GM21723 (cell line): ENCODE measurements around the gene IQGAP2.

Experiments
- ATAC-seq: cut with Tn5 transposase; IDR thresholded peaks from one replicate; pipeline ENCODE4 v1.9.1; 2021; ENCODE audit warnings: mild to moderate bottlenecking, moderate library complexity; ENCODE audit not compliant: unreplicated experiment

Gene IQGAP2

GRCh38 chr5:76473009-76473336 is 69.9 kb downstream of the IQGAP2 start:
- ATAC-seq: no peak

GRCh38 chr5:76473661-76474060 is 70.6 kb downstream of the IQGAP2 start:
- no peak for ATAC-seq

GRCh38 chr5:76474377-76474776 is 71.3 kb downstream of the IQGAP2 start:
- ATAC-seq: no peak

- no peak for ATAC-seq
Measured at GRCh38 chr5:76475385-76475784, 72.3 kb downstream of the IQGAP2 start.

DNA sequence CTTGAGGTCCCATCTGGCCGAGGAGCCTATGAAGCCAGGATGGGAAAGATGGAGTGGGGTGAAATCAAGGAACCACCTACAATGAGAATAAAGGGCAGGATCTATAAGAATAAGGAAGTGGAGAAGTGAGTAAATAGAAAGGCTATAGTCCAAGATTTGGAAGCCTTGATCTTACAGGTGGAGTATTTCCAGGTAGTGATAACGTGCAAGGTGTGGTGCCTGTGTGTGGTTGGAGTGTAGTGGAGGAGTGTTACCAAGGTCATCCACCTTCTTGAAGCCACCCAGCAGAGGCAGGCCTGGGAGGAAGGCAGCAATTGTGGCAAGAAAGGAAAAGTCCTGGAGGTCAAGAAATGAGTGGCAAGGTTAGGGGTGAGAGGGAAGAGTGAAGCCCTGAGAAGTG is 72.9 kb downstream of the IQGAP2 start:
- no peak for ATAC-seq

DNA sequence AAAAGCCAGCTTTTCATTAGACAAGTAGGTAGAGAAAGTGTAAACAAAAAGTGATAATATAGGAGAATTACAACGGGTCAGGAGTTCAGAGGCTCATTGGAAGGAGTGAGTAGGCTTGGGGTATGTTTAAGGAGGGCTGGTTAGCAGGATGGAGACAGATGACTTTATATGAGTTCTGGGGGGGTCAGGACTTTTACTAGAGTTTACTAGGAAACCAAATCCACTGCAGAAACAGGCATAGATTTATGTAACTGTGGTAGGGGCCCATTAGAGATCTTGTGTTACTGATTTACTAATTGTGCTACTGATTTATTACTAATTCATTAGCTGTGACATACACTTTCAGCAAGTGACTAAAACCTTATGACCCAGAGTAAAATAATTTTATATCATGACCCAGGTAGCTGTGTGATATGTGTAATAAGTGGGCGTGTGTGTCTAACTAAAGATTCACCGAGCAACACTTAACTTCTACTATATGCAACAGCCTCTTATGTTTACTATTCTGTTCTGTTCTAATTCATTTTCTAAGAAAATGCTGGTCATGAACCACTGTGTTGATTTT is 73.5 kb downstream of the IQGAP2 start:
- ATAC-seq: no peak

GRCh38 chr5:76477061-76477460 is 74.0 kb downstream of the IQGAP2 start:
- no peak for ATAC-seq

DNA sequence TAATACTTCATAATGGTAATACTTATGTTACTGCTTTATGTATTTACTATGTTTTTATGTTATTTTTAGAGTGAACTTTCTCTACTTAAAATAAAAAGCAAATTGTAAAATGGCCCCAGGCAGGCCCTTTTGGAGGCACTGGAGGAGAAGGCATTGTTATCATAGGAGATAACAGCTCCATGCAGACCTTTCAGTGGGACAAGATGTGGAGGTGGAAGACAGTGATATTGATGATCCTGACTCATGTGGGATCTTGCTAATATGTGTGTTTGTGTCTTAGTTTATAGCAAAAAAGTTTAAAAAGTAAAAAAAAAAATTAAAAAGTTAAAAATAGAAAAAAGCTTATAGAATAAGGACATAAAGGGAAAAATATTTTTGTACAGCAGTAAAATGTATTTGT is 74.5 kb downstream of the IQGAP2 start:
- no peak for ATAC-seq

DNA sequence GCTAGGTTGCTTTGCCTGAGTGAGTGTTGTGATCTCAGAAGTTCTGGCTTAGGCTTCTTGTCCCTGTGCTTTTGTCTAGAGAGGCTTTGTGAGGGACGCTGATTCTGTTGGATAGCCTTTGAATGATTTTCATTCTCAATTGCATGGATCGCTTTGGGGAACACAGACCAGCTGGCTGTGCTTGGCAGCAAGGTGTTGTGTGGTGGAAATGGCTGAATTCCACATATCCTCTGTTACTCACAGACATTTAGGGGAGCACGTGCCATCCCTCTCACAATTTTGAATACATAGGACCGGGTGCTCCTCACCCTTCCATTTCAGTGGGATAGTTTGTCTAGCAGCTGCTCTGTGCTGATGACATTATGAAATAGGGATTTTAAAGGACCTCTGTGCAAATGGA is 76.2 kb downstream of the IQGAP2 start:
- ATAC-seq: no peak

DNA sequence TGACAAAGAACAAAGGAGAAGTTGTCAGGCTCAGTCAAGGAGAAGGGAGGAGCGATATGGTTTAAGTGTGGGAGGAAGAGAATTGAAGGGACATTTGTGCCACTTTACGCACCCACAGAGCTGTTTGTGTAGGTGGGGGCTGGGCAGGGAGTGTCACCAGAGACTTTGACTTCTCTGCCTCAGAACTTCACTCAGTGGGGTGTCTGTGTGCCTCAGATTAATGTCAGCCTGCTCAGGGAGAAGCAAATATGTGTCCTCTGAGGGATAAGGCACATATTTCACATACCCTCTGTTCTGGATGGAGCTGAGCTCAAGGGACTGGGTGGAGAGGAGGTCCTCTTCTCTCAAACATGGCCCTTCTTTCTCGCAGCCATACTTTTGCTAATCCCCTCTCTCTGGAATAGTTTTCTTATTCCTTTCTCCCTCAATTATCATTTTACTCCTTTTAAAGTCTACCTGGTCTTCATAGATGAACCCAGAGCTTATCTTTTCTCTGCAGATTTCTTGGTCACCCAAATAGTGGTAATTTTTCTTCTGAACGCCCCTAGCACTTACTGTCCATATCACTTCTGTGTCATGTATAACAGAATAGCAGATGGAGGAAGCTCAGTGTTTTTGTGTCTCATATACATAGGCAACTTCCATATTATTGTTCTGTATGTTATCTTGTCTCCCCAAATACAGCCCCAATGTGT is 77.0 kb downstream of the IQGAP2 start:
- ATAC-seq: no peak

GRCh38 chr5:76482984-76483383 is 79.9 kb downstream of the IQGAP2 start:
- no peak for ATAC-seq

DNA sequence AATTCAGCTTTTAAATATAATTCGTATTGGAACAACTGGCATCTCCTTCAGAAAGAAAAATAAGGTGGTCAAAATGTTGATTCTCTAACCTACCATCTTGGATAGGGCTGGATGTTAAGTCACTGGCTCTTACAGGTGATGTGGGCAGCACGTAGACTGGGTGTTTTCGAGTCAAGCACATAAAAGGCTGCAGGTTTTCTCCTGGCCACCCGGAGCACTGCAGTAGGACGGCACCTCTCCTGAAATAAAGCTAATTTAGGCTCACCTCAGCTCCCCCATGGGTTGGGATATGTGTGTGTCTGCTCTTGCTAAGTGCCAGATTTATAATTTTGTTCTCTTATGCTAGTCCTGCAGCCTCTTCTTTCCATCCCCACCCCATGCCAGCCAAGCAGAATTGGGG is 80.3 kb downstream of the IQGAP2 start:
- no peak for ATAC-seq

DNA sequence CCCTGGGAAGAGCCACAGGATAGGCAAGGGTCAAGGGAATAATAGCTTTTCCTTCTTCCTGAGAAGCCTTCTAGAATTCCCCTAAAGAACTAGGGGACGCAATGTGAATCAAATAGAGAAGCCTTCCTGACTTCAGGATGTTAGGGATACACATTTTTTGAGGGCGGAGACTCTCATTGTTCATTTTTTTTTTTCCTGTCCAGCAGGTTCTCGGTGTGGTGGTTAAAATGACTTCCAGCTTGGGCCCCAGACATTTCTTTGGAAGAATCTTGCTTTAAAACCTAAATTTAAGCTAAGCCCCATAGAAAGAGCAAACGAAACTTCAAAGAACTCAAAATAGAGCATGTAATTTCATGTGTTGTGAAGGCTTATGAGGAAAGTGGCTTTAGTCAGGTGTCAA is 80.8 kb downstream of the IQGAP2 start:
- no peak for ATAC-seq

DNA sequence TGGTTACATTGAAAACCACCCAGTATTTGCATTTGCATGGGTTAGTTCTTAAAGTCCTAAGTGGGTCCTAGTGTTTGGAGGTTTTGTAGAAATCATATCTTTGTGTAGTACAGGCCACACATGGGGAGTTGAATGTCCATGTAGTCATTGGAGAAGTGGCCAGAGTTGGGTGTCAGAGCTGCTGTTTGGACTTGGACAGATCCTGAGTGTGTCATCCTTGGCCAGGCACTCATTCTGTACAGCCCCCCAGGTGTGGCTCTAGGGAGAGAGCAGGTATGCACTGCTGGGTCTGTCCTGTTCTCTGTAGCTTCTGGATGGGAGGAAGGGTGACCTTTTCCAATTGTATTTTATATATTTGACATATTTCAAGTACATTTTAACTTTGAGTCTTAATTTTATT is 82.4 kb downstream of the IQGAP2 start:
- ATAC-seq: no peak

DNA sequence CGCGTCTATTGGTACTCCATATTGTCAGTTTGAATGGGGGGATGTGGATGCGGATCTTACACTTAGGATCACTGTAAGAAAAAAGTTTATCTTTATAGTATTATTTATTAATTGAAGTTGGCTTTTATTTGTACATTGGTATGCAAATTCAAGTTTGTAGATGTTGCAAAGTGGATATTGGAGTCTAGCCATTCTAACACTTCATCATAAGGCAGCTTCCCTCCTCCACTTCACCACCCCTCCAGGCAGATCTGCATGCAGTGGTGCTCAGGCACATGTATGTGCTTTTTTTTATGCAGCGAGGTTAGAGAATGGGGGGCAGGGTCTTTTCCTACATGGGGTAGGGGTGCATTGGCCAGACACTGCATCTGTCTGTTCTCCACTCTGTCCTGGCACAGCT is 84.3 kb downstream of the IQGAP2 start:
- ATAC-seq: no peak

DNA sequence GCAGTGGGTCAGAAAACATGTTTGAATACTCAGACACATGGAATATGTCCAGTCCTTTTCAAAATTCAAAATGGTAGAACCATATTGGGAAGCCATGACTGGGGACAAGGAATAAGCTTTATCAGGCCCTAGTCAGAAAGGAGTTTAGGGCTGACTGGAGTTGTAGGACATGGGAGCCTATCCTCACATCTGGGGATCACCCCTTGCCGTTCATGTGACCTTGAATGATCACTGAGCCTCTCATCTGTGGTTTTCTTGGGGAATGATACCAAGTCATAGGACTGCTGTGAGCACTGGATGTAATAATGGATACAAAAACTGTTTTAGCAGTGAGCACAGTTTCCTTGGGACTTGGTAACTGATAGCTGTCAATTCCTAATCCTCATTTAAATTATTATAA is 84.7 kb downstream of the IQGAP2 start:
- no peak for ATAC-seq

DNA sequence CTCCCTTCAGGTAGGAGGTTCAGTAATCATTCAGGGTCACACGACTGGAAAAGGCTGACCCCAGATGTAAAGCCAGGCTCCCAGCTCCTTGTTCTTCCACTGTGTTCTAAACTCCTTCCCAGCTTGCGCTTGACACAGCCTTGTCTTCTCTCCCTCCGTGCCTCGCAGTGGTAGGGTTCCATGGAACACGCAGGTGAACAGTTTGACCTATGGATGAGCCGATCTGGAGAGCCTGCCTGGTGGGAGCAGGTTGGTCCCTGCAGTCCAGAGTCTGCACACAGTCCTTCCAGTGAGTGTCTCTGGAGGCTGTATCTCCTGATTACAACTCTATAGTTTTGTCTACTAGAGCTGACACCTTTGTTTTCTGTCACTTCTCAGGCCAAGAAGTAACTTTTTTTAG is 85.9 kb downstream of the IQGAP2 start:
- no peak for ATAC-seq

DNA sequence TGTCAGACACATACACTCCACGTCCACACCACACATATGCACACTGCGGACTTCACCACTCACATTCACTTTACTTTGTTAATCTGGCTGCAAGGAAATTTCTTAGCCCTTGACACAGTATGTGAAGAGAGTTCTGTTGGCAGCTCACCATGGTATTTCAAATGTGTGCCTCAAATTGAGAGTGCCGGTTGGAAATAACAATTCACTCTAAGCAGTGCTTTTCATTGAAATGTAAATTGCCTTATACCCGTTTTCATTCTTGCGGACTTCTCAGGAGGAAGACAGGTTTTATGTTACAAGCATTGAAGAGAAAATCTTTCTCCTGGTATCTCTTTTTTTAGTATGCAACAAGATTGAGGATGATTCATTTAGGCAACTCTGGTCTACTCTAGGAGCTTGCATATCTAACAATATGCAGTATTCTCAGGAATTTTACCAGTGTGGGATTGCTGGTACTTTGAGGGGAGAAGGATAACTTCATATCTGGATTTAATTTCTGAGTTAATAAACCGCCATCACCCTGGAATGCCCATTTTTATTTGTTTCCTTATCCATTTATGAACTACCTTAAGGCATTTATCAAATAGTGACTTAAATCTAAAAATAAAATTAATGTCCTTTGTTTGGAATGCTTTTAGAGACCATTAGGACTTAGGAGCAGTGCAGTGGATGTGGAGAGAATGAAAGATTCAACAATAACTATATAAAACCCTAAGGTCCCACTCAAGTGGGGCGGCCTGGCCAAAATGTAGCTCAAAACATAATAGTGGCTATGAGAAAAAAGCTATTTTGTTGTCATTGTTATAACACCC is 87.0 kb downstream of the IQGAP2 start:
- no peak for ATAC-seq

- ATAC-seq: no peak
Measured at GRCh38 chr5:76490960-76491359, 87.9 kb downstream of the IQGAP2 start.

- no peak for ATAC-seq
Measured at GRCh38 chr5:76492819-76493189, 89.7 kb downstream of the IQGAP2 start.

DNA sequence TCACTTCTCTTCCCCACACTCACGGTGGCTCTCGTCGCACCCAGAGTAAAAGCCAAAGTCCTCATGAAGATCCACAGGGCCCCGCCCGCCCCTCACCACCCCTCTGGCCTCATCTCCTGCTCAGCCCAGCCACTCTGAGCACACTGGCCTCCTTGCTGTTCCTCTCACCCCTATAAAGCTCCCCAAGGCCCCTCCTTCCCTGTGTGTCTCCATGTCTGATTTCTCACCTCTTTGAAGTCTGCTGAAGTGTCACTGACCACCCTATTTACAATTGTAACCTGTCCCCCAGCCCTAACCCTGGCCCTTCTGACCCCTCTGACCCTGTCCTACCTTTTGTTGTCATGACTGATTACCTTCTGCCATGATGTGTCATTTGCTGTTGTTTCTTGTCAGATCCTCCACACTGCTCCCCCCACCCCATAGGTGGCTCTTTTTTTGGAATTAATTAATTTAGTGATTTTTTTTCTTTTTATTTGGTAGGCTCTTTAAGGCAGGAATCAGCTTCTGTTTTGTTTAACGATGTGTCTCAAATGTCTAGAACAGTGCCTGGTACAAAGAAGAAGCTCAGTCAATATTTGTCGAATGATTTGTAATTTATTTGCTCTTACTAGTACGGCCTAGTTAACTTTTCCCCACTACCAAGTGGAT is 90.2 kb downstream of the IQGAP2 start:
- no peak for ATAC-seq

DNA sequence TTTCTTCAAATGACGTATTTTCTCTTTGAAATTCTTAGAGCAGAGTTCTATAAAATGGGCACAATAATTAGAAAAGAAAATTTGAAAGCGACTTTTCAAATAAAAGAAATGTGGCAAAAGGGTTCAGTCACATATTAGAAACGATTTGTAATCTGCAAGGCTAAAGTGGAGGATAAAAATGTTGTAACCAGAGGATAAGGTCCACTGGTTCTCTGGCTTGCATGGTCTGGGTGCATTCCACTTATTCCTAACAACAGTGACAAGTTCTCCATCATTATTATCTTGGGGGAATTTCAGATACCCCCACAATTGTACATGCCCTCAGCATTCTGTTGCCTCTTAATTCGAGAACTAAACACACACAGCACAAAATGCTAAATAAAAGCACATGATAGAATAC is 91.1 kb downstream of the IQGAP2 start:
- no peak for ATAC-seq
